Panc1 (cell line): ENCODE results near the gene RNF208. TPM values are rescaled to one million over a fixed set of nuclear protein-coding genes. Genes with fewer than 3 reads are reported as not detected.

Source experiments
- ATAC-seq: fragments of 200-7000 bp; cut with Tn5 transposase; 2 replicates; pipeline ENCODE4 v1.9.1; 2020; ENCODE audit warnings: mild to moderate bottlenecking, moderate library complexity
- BruUV-seq: library from RNA; stranded (reverse); fragments of 400-500 nt; replicated peaks from 2 replicates; lab custom pipeline; 2021; lab: Mats Ljungman, UMichigan
- CTCF ChIA-PET: fragments of 300-600 bp; sonication (Branson Sonifier 250); formaldehyde crosslinking; loops from one replicate; lab custom pipeline; 2022; ENCODE audit warnings: antibody characterized with exemption; lab: Charles Lee
- POLR2A ChIA-PET: fragments of 300-600 bp; sonication (Branson Sonifier 250); formaldehyde crosslinking; loops from one replicate; lab custom pipeline; 2022; ENCODE audit warnings: antibody characterized with exemption; lab: Charles Lee
- DNase-seq: peaks from one replicate; pipeline ENCODE4 v3.0.0-alpha.2; 2010; ENCODE audit warnings: low read depth, low spot score
- H3K27ac ChIP-seq: 2 replicates; pipeline ENCODE4 v1.5.1; 2011; ENCODE audit warnings: mild to moderate bottlenecking, low read length, inconsistent platforms
- H3K27me3 ChIP-seq: fragments of 200-500 bp; sonication (Bioruptor generic); 2 replicates; pipeline ENCODE4 v1.6.0; 2014; ENCODE audit warnings: low read length, inconsistent platforms; ENCODE audit not compliant: control insufficient read depth, insufficient read depth
- H3K36me3 ChIP-seq: fragments of 200-500 bp; sonication (Bioruptor generic); 2 replicates; pipeline ENCODE4 v1.5.1; 2014; ENCODE audit warnings: inconsistent platforms, mild to moderate bottlenecking, low read length, moderate library complexity; ENCODE audit not compliant: control insufficient read depth, insufficient read depth
- H3K4me1 ChIP-seq: 2 replicates; pipeline ENCODE4 v1.5.1; 2011; ENCODE audit warnings: inconsistent platforms, mild to moderate bottlenecking, low read length, moderate library complexity; ENCODE audit not compliant: control insufficient read depth, insufficient read depth
- H3K4me3 ChIP-seq, 2 experiments: 2 replicates each; pipeline ENCODE4 v1.5.1; 2011 to 2012; ENCODE audit warnings: low read depth in 2 of 2, low read length in 2 of 2, mild to moderate bottlenecking in 2 of 2, inconsistent platforms in 1 of 2, moderate library complexity in 1 of 2
- H3K9me3 ChIP-seq: fragments of 200-500 bp; sonication (Bioruptor generic); 2 replicates; pipeline ENCODE4 v1.5.1; 2014; ENCODE audit warnings: low read depth, mild to moderate bottlenecking, inconsistent platforms, low read length, moderate library complexity; ENCODE audit not compliant: control insufficient read depth, insufficient read depth
- CTCF ChIP-seq: fragments of 450-650 bp; IDR thresholded peaks from 2 replicates; pipeline ENCODE4 v1.5.1; 2017; ENCODE audit warnings: mild to moderate bottlenecking
- POLR2AphosphoS5 ChIP-seq: IDR thresholded peaks from 2 replicates; pipeline ENCODE4 v1.6.1; 2012; ENCODE audit warnings: mild to moderate bottlenecking, low read depth, low read length, moderate library complexity
- SIN3A ChIP-seq: IDR thresholded peaks from 2 replicates; pipeline ENCODE4 v1.6.1; 2012; ENCODE audit warnings: low read depth, mild to moderate bottlenecking, low read length, moderate library complexity, borderline replicate concordance; ENCODE audit not compliant: insufficient read depth
- TCF7L2 ChIP-seq: IDR thresholded peaks from 2 replicates; pipeline ENCODE4 v1.6.1; 2011; ENCODE audit warnings: mild to moderate bottlenecking, low read depth, low read length, inconsistent platforms
- in situ Hi-C: cut with HindIII; loops from 2 replicates; pipeline ENCODE4 v1.10.0; 2016; ENCODE audit warnings: low sequenced_read_pairs, low pct_unique_long_range_greater_than_20kb
- intact Hi-C: fragments of 100-400 bp; cut with micrococcal nuclease; formaldehyde crosslinking; loops from one replicate; pipeline ENCODE4 v1.10.0; 2022; ENCODE audit not compliant: unreplicated experiment
- total RNA-seq: library from RNA; stranded (reverse); gene quantifications from one replicate; pipeline ENCODE4 v1.2.1, GENCODE V29; 2021; ENCODE audit not compliant: unreplicated experiment
- TF ChIP-seq, protein P1 (sequence below), 2 experiments: IDR thresholded peaks; 2 replicates each; pipeline ENCODE4 v1.6.1; 2011 to 2012; ENCODE audit warnings: low read depth in 2 of 2, control low read depth in 1 of 2, low read length in 1 of 2, mild to moderate bottlenecking in 1 of 2, moderate library complexity in 1 of 2; ENCODE audit not compliant: insufficient read depth in 1 of 2

The RNF208 gene
- total RNA-seq, 1 experiment from 2014 or later, result 11.5 TPM

DNA sequence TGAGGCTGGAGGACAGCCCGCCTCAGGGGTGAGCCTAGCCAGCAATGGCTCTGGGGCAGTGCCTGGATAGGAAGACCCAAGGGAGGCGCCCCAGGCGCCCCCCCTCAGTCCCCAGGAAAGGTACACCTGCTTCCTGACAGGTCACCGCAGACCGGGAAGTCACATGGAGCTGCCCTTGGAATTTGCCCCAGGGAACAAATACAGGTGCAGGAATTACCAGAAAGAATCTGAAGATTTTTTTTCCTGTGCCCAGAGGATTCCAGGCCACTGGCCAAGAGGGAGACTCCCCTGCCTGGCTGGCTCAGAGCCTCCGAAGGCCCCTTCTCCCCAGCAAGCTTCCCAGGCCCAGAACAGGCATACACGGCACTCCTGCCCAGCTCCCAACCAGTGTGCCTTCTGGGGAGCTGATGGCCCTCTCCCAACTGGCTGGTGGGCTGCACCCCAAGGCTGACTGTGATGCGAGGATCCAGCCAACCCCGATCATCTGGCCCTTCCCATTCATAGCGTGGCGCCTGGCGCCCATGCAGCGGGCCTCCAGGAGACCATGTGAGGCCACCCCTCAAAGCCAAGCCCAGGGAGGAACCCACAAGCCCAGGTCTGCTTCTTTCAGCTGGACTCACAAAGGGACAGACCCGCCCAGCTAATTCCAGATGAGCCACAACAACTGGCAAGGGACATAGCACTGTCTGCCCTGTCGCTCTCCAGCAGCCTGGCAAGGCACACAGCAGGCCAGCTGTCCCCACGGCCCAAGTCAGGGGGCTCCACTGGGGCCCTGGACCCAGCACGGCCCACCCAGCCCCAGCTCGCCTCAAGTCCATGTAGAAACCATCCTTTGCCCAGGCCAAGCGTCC is 23.8 kb downstream of the RNF208 start:
- ChIA-PET POLR2A (no interaction called here), CTCF (interaction anchor here (1.5 kb wide), 1 partner anchor 9 kb away, joined by 4 read pairs; no protein-coding TSS in a partner anchor)
- TF ChIP-seq, protein P1, sequence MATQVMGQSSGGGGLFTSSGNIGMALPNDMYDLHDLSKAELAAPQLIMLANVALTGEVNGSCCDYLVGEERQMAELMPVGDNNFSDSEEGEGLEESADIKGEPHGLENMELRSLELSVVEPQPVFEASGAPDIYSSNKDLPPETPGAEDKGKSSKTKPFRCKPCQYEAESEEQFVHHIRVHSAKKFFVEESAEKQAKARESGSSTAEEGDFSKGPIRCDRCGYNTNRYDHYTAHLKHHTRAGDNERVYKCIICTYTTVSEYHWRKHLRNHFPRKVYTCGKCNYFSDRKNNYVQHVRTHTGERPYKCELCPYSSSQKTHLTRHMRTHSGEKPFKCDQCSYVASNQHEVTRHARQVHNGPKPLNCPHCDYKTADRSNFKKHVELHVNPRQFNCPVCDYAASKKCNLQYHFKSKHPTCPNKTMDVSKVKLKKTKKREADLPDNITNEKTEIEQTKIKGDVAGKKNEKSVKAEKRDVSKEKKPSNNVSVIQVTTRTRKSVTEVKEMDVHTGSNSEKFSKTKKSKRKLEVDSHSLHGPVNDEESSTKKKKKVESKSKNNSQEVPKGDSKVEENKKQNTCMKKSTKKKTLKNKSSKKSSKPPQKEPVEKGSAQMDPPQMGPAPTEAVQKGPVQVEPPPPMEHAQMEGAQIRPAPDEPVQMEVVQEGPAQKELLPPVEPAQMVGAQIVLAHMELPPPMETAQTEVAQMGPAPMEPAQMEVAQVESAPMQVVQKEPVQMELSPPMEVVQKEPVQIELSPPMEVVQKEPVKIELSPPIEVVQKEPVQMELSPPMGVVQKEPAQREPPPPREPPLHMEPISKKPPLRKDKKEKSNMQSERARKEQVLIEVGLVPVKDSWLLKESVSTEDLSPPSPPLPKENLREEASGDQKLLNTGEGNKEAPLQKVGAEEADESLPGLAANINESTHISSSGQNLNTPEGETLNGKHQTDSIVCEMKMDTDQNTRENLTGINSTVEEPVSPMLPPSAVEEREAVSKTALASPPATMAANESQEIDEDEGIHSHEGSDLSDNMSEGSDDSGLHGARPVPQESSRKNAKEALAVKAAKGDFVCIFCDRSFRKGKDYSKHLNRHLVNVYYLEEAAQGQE (IDR thresholded peaks at IDR 0.05; ENCODE audit: insufficient read depth in 1 of 2, low read depth in 2 of 2, low read length in 1 of 2), result no peak
- TF ChIP-seq CTCF, result no peak
- no peak for TF ChIP-seq POLR2AphosphoS5
- no peak for TF ChIP-seq TCF7L2
- no peak for TF ChIP-seq SIN3A
- BruUV-seq, result no TSS peak
- Histone ChIP-seq H3K4me1 (peaks cover 39% of the 10 kb centered on the region), H3K9me3 (no peaks in the 10 kb centered on the region), H3K36me3 (no peaks in the 10 kb centered on the region), H3K27me3 (no peaks in the 10 kb centered on the region), H3K27ac (no peak overlapping the region), H3K4me3 (peak overlapping the region; percentile 34 to 45)
- DNase-seq (no peak), ATAC-seq (no peak)
- intact Hi-C loops (no loop called here), in situ Hi-C loops (no loop called here)

- in situ Hi-C loops, result no loop called here
- no peak for ATAC-seq
- intact Hi-C loops, result no loop called here
- Histone ChIP-seq H3K36me3 (no peaks in the 10 kb centered on the region), H3K27ac (no peak overlapping the region), H3K27me3 (no peaks in the 10 kb centered on the region), H3K4me3 (no peak overlapping the region), H3K9me3 (no peaks in the 10 kb centered on the region), H3K4me1 (peaks cover 38% of the 10 kb centered on the region)
- CTCF ChIA-PET, result no interaction called here
- TF ChIP-seq TCF7L2, result no peak
- TF ChIP-seq CTCF, result no peak
- no peak for TF ChIP-seq SIN3A
- TF ChIP-seq, protein P1 (IDR thresholded peaks at IDR 0.05; ENCODE audit: insufficient read depth in 1 of 2, low read depth in 2 of 2, low read length in 1 of 2), result no peak
- TF ChIP-seq POLR2AphosphoS5, result no peak
- BruUV-seq, result no TSS peak
- POLR2A ChIA-PET, result no interaction called here
- no peak for DNase-seq
Measured at GRCh38 chr9:137195525-137196220, 26.4 kb downstream of the RNF208 start.
